K562 (cell line): ENCODE data around the gene PCAT6. TPM values are rescaled to one million over a fixed set of nuclear protein-coding genes. Genes with fewer than 3 reads are reported as not detected.
A peak's percentile ranks its signal among the peaks of the same experiment; 100 is the strongest.

ENCODE experiments used
- BACH1 ChIP-seq: fragments of 200-800 bp; sonication (Bioruptor generic); IDR thresholded peaks from 2 replicates; pipeline ENCODE4 v1.6.1; 2016; ENCODE audit warnings: missing genetic modification characterization, missing compliant biosample characterization
- BRF1 ChIP-seq: IDR thresholded peaks from 3 replicates; pipeline ENCODE4 v1.6.1; 2011; ENCODE audit warnings: borderline replicate concordance, mild to moderate bottlenecking; ENCODE audit not compliant: insufficient read length; ENCODE audit errors: extremely low read depth
- CAMTA2 ChIP-seq: fragments of 250-450 bp; sonication (Bioruptor Pico); conservative IDR thresholded peaks from 2 replicates; pipeline ENCODE4 v1.5.1; 2022
- E2F8 ChIP-seq: fragments of 450-650 bp; IDR thresholded peaks from 2 replicates; pipeline ENCODE4 v1.7.1; 2018; ENCODE audit warnings: mild to moderate bottlenecking, low read depth; ENCODE audit not compliant: partially characterized antibody
- EHMT2 ChIP-seq: fragments of 450-650 bp; IDR thresholded peaks from 2 replicates; pipeline ENCODE4 v1.6.1; 2018; ENCODE audit warnings: antibody characterized with exemption
- ESRRA ChIP-seq: fragments of 450-650 bp; IDR thresholded peaks from 2 replicates; pipeline ENCODE4 v1.6.1; 2014; ENCODE audit warnings: low read depth, mild to moderate bottlenecking, moderate library complexity, borderline replicate concordance
- FOSL1 ChIP-seq: fragments of 200-800 bp; sonication (Bioruptor generic); conservative IDR thresholded peaks from 2 replicates; pipeline ENCODE4 v1.6.1; 2016; ENCODE audit warnings: missing genetic modification characterization, missing compliant biosample characterization
- NCOA1 ChIP-seq: fragments of 450-650 bp; IDR thresholded peaks from 2 replicates; pipeline ENCODE4 v1.6.1; 2016; ENCODE audit warnings: low read depth
- NFRKB ChIP-seq: fragments of 450-650 bp; IDR thresholded peaks from 2 replicates; pipeline ENCODE4 v1.6.1; 2016; ENCODE audit warnings: low read depth
- SIN3B ChIP-seq: fragments of 450-650 bp; IDR thresholded peaks from 2 replicates; pipeline ENCODE4 v1.6.1; 2017; ENCODE audit warnings: low read depth, mild to moderate bottlenecking, moderate library complexity
- SPI1 ChIP-seq: IDR thresholded peaks from 2 replicates; pipeline ENCODE4 v1.6.1; 2011; ENCODE audit warnings: low read depth, low read length, control low read depth, borderline replicate concordance
- TAF7 ChIP-seq: fragments of 450-650 bp; IDR thresholded peaks from 2 replicates; pipeline ENCODE4 v1.6.1; 2016; ENCODE audit warnings: missing genetic modification characterization, missing compliant biosample characterization
- TFAP4 ChIP-seq: sonication (generic); formaldehyde crosslinking; IDR thresholded peaks from 2 replicates; pipeline ENCODE4 v1.8.0; 2022; ENCODE audit warnings: missing genetic modification reagents, mild to moderate bottlenecking, moderate library complexity, borderline replicate concordance
- ZBTB1 ChIP-seq: sonication (generic); formaldehyde crosslinking; IDR thresholded peaks from 2 replicates; pipeline ENCODE4 v1.8.1; 2023; ENCODE audit warnings: missing genetic modification reagents, low read depth, mild to moderate bottlenecking, borderline replicate concordance
- ZNF518B ChIP-seq: fragments of 250-450 bp; sonication (Bioruptor Pico); IDR thresholded peaks from 2 replicates; pipeline ENCODE4 v1.5.0; 2021; ENCODE audit warnings: mild to moderate bottlenecking, moderate library complexity
- polyA plus RNA-seq, 8 experiments: library from polyadenylated mRNA; depleted of rRNA in 4 of 8; stranded (reverse) in 5 of 8; unstranded in 3 of 8; fragments of >200 nt; fragmentation: Nextera tagmentation in 2 of 8; fragmentation: Illumina TruSeq in 1 of 8; extraction: Ambion mirVana in 2 of 8; extraction: Trizol in 1 of 8; gene quantifications; 2 replicates each; pipeline versions ENCODE4 v1.2.1 to v1.2.3, GENCODE V29; 2011 to 2014; ENCODE audit warnings: inconsistent platforms in 1 of 8, missing spikeins in 1 of 8
- total RNA-seq, 7 experiments: library from RNA; depleted of rRNA in 6 of 7; stranded (reverse); fragments of >200 nt in 6 of 7; fragmentation: Illumina TruSeq in 2 of 7; extraction: Trizol in 2 of 7; gene quantifications; 2 replicates each; pipeline versions ENCODE4 v1.2.1 to v1.2.3, GENCODE V29; 2011 to 2021; ENCODE audit warnings: low replicate concordance in 1 of 7
- TF ChIP-seq, protein P1 (sequence below): fragments of 250-450 bp; sonication (Bioruptor Pico); IDR thresholded peaks from 2 replicates; pipeline ENCODE4 v1.5.1; 2021; ENCODE audit warnings: mild to moderate bottlenecking
- TF ChIP-seq, protein P2 (sequence below): fragments of 450-650 bp; IDR thresholded peaks from 2 replicates; pipeline ENCODE4 v1.6.1; 2016; ENCODE audit warnings: antibody characterized with exemption

The PCAT6 gene
- total and polyA plus RNA-seq, 9 of the 15 experiments (the other 6 are each of a cell fraction or from before 2014, with no cell fraction given): 0.25 to 2.4 (median 0.54) TPM; not detected in 1

GRCh38 chr1:202810193-202810614 lies 550 bp upstream of the PCAT6 start (continued):
- TF ChIP-seq, protein P1, sequence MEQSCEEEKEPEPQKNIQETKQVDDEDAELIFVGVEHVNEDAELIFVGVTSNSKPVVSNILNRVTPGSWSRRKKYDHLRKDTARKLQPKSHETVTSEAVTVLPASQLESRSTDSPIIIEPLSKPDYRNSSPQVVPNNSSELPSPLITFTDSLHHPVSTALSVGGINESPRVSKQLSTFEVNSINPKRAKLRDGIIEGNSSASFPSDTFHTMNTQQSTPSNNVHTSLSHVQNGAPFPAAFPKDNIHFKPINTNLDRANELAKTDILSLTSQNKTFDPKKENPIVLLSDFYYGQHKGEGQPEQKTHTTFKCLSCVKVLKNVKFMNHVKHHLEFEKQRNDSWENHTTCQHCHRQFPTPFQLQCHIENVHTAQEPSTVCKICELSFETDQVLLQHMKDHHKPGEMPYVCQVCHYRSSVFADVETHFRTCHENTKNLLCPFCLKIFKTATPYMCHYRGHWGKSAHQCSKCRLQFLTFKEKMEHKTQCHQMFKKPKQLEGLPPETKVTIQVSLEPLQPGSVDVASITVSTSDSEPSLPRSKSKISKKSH (CRISPR knock-in tag): no peak
- 0 out of 2 replicates have a peak, but pooled peaks have one; percentile 32 for TF ChIP-seq NFRKB
- no peak for TF ChIP-seq CAMTA2 (CRISPR knock-in tag)
- 0 out of 2 replicates have a peak, but pooled peaks have one; percentile 72 for TF ChIP-seq TFAP4 (CRISPR knock-in tag)
- no peak for TF ChIP-seq BRF1
- no peak for TF ChIP-seq BACH1 (tag)
- TF ChIP-seq ZNF518B (CRISPR knock-in tag): no peak
- TF ChIP-seq ESRRA: no peak
- 0 out of 2 replicates have a peak, but pooled peaks have one; percentile 24 for TF ChIP-seq EHMT2
- no peak for TF ChIP-seq SPI1
- TF ChIP-seq, protein P2, sequence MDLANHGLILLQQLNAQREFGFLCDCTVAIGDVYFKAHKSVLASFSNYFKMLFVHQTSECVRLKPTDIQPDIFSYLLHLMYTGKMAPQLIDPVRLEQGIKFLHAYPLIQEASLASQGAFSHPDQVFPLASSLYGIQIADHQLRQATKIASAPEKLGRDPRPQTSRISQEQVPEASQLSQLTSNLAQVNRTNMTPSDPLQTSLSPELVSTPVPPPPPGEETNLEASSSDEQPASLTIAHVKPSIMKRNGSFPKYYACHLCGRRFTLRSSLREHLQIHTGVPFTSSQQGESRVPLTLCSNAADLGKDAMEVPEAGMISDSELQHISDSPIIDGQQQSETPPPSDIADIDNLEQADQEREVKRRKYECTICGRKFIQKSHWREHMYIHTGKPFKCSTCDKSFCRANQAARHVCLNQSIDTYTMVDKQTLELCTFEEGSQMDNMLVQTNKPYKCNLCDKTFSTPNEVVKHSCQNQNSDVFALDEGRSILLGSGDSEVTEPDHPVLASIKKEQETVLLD: 0 out of 2 replicates have a peak, but pooled peaks have one; percentile 68
- no peak for TF ChIP-seq E2F8
- TF ChIP-seq ZBTB1 (CRISPR knock-in tag): no peak
- 0 out of 2 replicates have a peak, but pooled peaks have one; percentile 3 for TF ChIP-seq FOSL1 (tag)
- TF ChIP-seq NCOA1: 0 out of 2 replicates have a peak, but pooled peaks have one; percentile 13
- TF ChIP-seq TAF7 (tag): peak; percentile 54; the same call in 1 of the 2 replicates
- no peak for TF ChIP-seq SIN3B
